ENCODE measurements around the gene PLXNC1.

GRCh38 chr12:94208622-94208966, 60.2 kb downstream of the PLXNC1 start:
- no peak for TF ChIP-seq POLR2A (IDR thresholded peaks at IDR 0.05)
- no peak for TF ChIP-seq CTCF (IDR thresholded peaks at IDR 0.05)
- TF ChIP-seq EP300 (IDR thresholded peaks at IDR 0.05), result no peak
- TF ChIP-seq POLR2AphosphoS5 (IDR thresholded peaks at IDR 0.05), result no peak
